NCI-H146 (cell line): ENCODE measurements around the gene SOX30.

ENCODE experiments used
- DNase-seq: peaks from one replicate; lab custom pipeline; 2025; lab: John Stamatoyannopoulos, UW

Gene SOX30

GRCh38 chr5:157659868-157660660 lies 7.8 kb upstream of the SOX30 start:
- no peak for DNase-seq

- no peak for DNase-seq
Observed at GRCh38 chr5:157658893-157659292, 6.7 kb upstream of the SOX30 start.

- no peak for DNase-seq
Observed at GRCh38 chr5:157657516-157657915, 5.3 kb upstream of the SOX30 start.

- DNase-seq = no peak
Observed at GRCh38 chr5:157651623-157652376, 438 bp downstream of the SOX30 start.

GRCh38 chr5:157650991-157651611 lies 1.1 kb downstream of the SOX30 start:
- DNase-seq = no peak

- no peak for DNase-seq
Observed at GRCh38 chr5:157649101-157649500, 3.1 kb downstream of the SOX30 start.

GRCh38 chr5:157648275-157648990 lies 3.8 kb downstream of the SOX30 start:
- no peak for DNase-seq

GRCh38 chr5:157640406-157641066 lies 11.7 kb downstream of the SOX30 start:
- DNase-seq = no peak

GRCh38 chr5:157630341-157630740 lies 21.9 kb downstream of the SOX30 start:
- DNase-seq = no peak

GRCh38 chr5:157626831-157627230 lies 25.4 kb downstream of the SOX30 start:
- no peak for DNase-seq

GRCh38 chr5:157624144-157624543 lies 28.1 kb downstream of the SOX30 start:
- no peak for DNase-seq

GRCh38 chr5:157620776-157621175 lies 31.5 kb downstream of the SOX30 start:
- DNase-seq = no peak

GRCh38 chr5:157618191-157618765 lies 34.0 kb downstream of the SOX30 start:
- DNase-seq = no peak

GRCh38 chr5:157616785-157617184 lies 35.5 kb downstream of the SOX30 start:
- no peak for DNase-seq

GRCh38 chr5:157613385-157614245 lies 38.6 kb downstream of the SOX30 start:
- DNase-seq = no peak

GRCh38 chr5:157612581-157612980 lies 39.7 kb downstream of the SOX30 start:
- no peak for DNase-seq

- no peak for DNase-seq
Observed at GRCh38 chr5:157611571-157612476, 40.4 kb downstream of the SOX30 start.

- DNase-seq = no peak
Observed at GRCh38 chr5:157610990-157611389, 41.2 kb downstream of the SOX30 start.

- no peak for DNase-seq
Observed at GRCh38 chr5:157608972-157609565, 43.2 kb downstream of the SOX30 start.
